Type B pancreatic cell (in vitro differentiated cells): ENCODE measurements around the gene TEX35. TPM values are rescaled to one million over a fixed set of nuclear protein-coding genes. Genes with fewer than 3 reads are reported as not detected.

ENCODE experiments used
- DNase-seq: peaks from one replicate; pipeline ENCODE4 v3.0.0; 2021; ENCODE audit warnings: mixed read lengths; ENCODE audit not compliant: unreplicated experiment; ENCODE audit errors: extremely low spot score
- H3K27ac Mint-ChIP-seq: 2 replicates; pipeline ENCODE4 v1.8.0; 2021; ENCODE audit warnings: mild to moderate bottlenecking, mixed read lengths
- H3K27me3 Mint-ChIP-seq: 2 replicates; pipeline ENCODE4 v1.8.0; 2021; ENCODE audit warnings: mixed read lengths
- H3K36me3 Mint-ChIP-seq: 2 replicates; pipeline ENCODE4 v1.8.0; 2021; ENCODE audit warnings: mixed read lengths
- H3K4me1 Mint-ChIP-seq: one replicate; pipeline ENCODE4 v1.8.0; 2021; ENCODE audit warnings: mixed read lengths; ENCODE audit not compliant: unreplicated experiment
- H3K4me3 Mint-ChIP-seq: 2 replicates; pipeline ENCODE4 v1.8.0; 2021; ENCODE audit warnings: mild to moderate bottlenecking, mixed read lengths
- H3K9me3 Mint-ChIP-seq: 2 replicates; pipeline ENCODE4 v1.8.0; 2021; ENCODE audit warnings: mixed read lengths
- total RNA-seq: library from RNA; stranded (reverse); gene quantifications from 2 replicates; pipeline ENCODE4 v1.2.1, GENCODE V29; 2021; ENCODE audit warnings: low replicate concordance
- TF ChIP-seq, protein P1 (sequence below): fragments of 200-600 bp; sonication (generic); conservative IDR thresholded peaks from 2 replicates; pipeline ENCODE4 v1.5.0; 2021; ENCODE audit warnings: antibody characterized with exemption, mild to moderate bottlenecking

TEX35 gene
- total RNA-seq, 1 donor from 2014 or later, result not detected

DNA sequence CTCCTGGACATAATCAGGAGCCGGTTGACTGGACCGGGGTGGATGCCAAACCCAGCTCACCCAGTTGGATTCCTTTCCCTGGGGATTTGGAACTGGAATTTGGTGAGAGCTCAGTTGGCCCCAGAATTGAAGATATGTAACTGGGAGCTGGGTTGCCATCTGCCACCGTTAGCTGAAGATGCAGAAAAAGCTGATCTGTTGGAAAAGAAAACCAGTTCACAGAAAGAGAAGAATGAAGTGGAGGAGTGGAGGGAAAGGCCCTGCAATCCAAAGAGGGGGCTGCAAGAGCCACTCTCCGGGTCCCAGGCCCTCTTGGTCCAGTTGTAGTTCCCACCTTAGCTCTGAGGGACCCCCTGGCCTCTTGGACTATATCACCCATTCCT lies 16.0 kb downstream of the TEX35 start:
- no peak for DNase-seq
- peaks cover 16% of the 10 kb centered on the region for H3K4me1 Mint-ChIP-seq
- H3K27me3 Mint-ChIP-seq, result no peaks in the 10 kb centered on the region
- TF ChIP-seq, protein P1, sequence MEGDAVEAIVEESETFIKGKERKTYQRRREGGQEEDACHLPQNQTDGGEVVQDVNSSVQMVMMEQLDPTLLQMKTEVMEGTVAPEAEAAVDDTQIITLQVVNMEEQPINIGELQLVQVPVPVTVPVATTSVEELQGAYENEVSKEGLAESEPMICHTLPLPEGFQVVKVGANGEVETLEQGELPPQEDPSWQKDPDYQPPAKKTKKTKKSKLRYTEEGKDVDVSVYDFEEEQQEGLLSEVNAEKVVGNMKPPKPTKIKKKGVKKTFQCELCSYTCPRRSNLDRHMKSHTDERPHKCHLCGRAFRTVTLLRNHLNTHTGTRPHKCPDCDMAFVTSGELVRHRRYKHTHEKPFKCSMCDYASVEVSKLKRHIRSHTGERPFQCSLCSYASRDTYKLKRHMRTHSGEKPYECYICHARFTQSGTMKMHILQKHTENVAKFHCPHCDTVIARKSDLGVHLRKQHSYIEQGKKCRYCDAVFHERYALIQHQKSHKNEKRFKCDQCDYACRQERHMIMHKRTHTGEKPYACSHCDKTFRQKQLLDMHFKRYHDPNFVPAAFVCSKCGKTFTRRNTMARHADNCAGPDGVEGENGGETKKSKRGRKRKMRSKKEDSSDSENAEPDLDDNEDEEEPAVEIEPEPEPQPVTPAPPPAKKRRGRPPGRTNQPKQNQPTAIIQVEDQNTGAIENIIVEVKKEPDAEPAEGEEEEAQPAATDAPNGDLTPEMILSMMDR, result no peak
- no peaks in the 10 kb centered on the region for H3K36me3 Mint-ChIP-seq
- H3K9me3 Mint-ChIP-seq, result no peaks in the 10 kb centered on the region
- no peak overlapping the region for H3K4me3 Mint-ChIP-seq
- no peak overlapping the region for H3K27ac Mint-ChIP-seq

DNA sequence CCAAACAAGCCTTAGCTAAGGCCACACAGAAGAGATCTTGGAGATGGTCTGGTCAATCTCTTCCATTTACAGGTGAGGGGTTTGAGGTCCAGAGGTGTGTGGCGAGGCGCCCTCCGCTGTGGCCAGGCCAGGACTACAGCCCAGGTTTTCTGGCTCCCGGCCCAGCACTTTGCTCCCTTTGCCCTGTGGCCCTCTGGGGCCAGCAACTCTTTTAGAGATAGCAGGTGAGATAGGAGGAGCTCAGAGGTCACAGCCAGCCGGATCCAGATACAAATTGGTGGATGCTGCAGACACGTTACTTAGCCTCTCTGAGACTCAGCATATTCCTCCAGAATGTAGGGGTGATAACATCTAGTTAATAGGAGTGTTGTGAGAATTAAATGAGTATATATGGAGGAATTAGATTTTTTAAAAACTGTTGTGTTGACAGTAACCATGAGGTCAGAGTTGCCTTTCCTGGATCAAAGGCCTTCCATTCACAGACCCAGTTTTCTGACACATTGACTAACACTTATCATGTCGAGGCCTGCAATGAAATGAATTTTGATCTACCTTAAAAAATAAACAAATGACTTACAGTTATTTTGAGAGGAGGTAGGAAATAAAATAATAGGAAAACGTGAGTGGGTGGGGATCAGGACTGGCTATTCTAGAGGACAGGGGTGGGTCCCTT lies 16.6 kb downstream of the TEX35 start:
- no peaks in the 10 kb centered on the region for H3K27me3 Mint-ChIP-seq
- H3K36me3 Mint-ChIP-seq, result no peaks in the 10 kb centered on the region
- peaks cover 16% of the 10 kb centered on the region for H3K4me1 Mint-ChIP-seq
- TF ChIP-seq, protein P1, result no peak
- peak overlapping the region; percentile 79 for H3K27ac Mint-ChIP-seq
- DNase-seq, result no peak
- H3K9me3 Mint-ChIP-seq, result no peaks in the 10 kb centered on the region
- H3K4me3 Mint-ChIP-seq, result no peak overlapping the region

DNA sequence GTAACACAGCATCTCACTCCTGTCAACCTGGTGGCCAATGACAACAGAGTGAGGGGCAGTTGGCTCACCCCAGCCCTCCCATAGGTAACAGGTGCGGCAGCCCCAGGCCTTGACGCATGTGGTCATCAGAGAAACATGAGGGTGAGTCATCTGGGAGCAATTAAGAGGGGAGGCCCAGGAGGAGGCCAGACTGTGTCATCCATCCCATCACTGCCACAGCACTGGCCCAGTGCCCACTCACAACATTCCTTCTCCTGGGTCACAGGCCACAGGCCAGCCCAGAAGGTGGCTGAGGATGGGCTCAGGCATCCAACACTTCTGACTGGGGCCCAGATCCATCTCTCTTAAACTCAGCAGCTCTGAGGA lies 17.1 kb downstream of the TEX35 start:
- Mint-ChIP-seq H3K36me3 (no peaks in the 10 kb centered on the region), H3K4me1 (peaks cover 16% of the 10 kb centered on the region), H3K27ac (peak overlapping the region; percentile 79), H3K9me3 (no peaks in the 10 kb centered on the region), H3K4me3 (no peak overlapping the region), H3K27me3 (no peaks in the 10 kb centered on the region)
- TF ChIP-seq, protein P1, result no peak
- no peak for DNase-seq

DNA sequence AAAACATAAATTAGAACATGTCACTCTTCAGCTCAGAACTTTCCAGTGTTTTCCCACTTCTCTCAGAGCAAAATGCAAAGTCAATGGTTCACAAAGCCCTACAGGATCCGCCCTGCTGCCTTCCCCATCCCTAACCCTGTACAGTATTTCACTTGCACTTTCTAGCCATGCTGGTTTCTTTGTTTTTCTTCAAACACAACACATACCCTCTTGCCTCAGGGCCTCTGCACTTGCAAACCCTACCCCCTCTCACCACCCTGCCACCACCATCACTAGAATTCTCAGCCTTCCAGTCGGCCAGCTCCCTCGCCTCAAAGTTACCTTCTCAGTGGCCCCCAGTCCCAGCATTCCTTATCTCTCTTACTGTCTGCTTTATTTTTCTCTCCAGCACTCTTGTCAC lies 17.6 kb downstream of the TEX35 start:
- H3K27ac Mint-ChIP-seq, result peak overlapping the region; percentile 79
- H3K27me3 Mint-ChIP-seq, result no peaks in the 10 kb centered on the region
- DNase-seq, result no peak
- no peaks in the 10 kb centered on the region for H3K36me3 Mint-ChIP-seq
- peaks cover 16% of the 10 kb centered on the region for H3K4me1 Mint-ChIP-seq
- TF ChIP-seq, protein P1, result no peak
- H3K4me3 Mint-ChIP-seq, result peak overlapping the region; percentile 6
- no peaks in the 10 kb centered on the region for H3K9me3 Mint-ChIP-seq

DNA sequence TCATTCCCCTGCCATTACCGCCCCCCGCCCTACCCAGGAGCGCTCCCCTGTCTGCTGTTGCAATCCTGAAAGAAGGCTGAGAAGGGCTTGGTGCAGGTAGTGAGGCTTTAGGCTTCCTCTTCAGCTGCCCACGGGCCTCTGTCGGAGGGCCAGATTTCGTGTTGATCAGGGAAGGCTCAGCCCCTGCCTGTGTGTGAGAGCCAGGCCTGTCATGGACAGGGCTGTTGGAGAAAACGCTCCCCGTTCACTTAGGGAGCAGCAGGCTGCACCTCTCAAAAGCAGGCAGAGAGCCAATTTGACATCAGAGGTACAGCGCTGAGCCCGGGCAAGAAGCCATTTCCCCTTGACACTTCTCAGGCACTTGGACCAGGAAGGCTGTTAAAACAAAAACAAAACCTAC lies 19.0 kb downstream of the TEX35 start:
- Mint-ChIP-seq H3K36me3 (no peaks in the 10 kb centered on the region), H3K27me3 (no peaks in the 10 kb centered on the region), H3K4me1 (peaks cover 16% of the 10 kb centered on the region), H3K27ac (peak overlapping the region; percentile 18), H3K4me3 (no peak overlapping the region), H3K9me3 (no peaks in the 10 kb centered on the region)
- TF ChIP-seq, protein P1, result no peak
- DNase-seq, result no peak
